CD4-positive, alpha-beta T cell treated with Interleukin-4 for 1 hour (primary cell): Measurements from ENCODE around the gene MCTP1.
"Not testable (repeated sequence)": the region's sequence is repeated elsewhere in the genome, so short reads cannot be mapped to it uniquely, and the experiment has no call there.

ENCODE experiments used
- DNase-seq, 2 donors: peaks; one replicate each; pipeline ENCODE4 v3.0.0-alpha.2; 2020 to 2022

MCTP1 gene

GRCh38 chr5:95178046-95178651 lies 106.7 kb downstream of the MCTP1 start:
- DNase-seq, result no peak

- no peak for DNase-seq
These were observed 107.4 kb downstream of the MCTP1 start for GRCh38 chr5:95177456-95177855.

GRCh38 chr5:95175106-95175505 lies 109.8 kb downstream of the MCTP1 start:
- DNase-seq, result no peak

- no peak for DNase-seq
These were observed 112.2 kb downstream of the MCTP1 start for GRCh38 chr5:95172659-95173058.

- no peak for DNase-seq
These were observed 120.0 kb downstream of the MCTP1 start for GRCh38 chr5:95164861-95165260.

- DNase-seq, result no peak
These were observed 121.8 kb downstream of the MCTP1 start for GRCh38 chr5:95163079-95163478.

GRCh38 chr5:95162231-95162992 lies 122.5 kb downstream of the MCTP1 start:
- DNase-seq, result no peak

GRCh38 chr5:95159603-95160002 lies 125.3 kb downstream of the MCTP1 start:
- no peak for DNase-seq

- no peak for DNase-seq
These were observed 129.0 kb downstream of the MCTP1 start for GRCh38 chr5:95155888-95156287.

- no peak for DNase-seq
These were observed 131.4 kb downstream of the MCTP1 start for GRCh38 chr5:95153511-95153910.

GRCh38 chr5:95152535-95152934 lies 132.4 kb downstream of the MCTP1 start:
- no peak for DNase-seq

GRCh38 chr5:95152131-95152530 lies 132.8 kb downstream of the MCTP1 start:
- no peak for DNase-seq

- no peak for DNase-seq
These were observed 133.2 kb downstream of the MCTP1 start for GRCh38 chr5:95151694-95152093.

GRCh38 chr5:95149387-95149786 lies 135.5 kb downstream of the MCTP1 start:
- no peak for DNase-seq

GRCh38 chr5:95148453-95148852 lies 136.4 kb downstream of the MCTP1 start:
- no peak for DNase-seq

- DNase-seq, result not testable (repeated sequence)
These were observed 141.0 kb downstream of the MCTP1 start for GRCh38 chr5:95143858-95144257.

GRCh38 chr5:95142145-95142544 lies 142.7 kb downstream of the MCTP1 start:
- DNase-seq, result no peak

GRCh38 chr5:95141141-95141540 lies 143.8 kb downstream of the MCTP1 start:
- no peak for DNase-seq

- DNase-seq, result no peak
These were observed 150.6 kb downstream of the MCTP1 start for GRCh38 chr5:95134326-95134725.

GRCh38 chr5:95132096-95132495 lies 152.8 kb downstream of the MCTP1 start:
- no peak for DNase-seq

- DNase-seq, result no peak
These were observed 154.0 kb downstream of the MCTP1 start for GRCh38 chr5:95130941-95131340.

- DNase-seq, result no peak
These were observed 160.2 kb downstream of the MCTP1 start for GRCh38 chr5:95124731-95125130.

GRCh38 chr5:95124101-95124500 lies 160.8 kb downstream of the MCTP1 start:
- no peak for DNase-seq

- no peak for DNase-seq
These were observed 170.0 kb downstream of the MCTP1 start for GRCh38 chr5:95114902-95115301.

- no peak for DNase-seq
These were observed 170.6 kb downstream of the MCTP1 start for GRCh38 chr5:95114305-95114704.
